Measurements from ENCODE around the gene TNNT1. TPM values are rescaled to one million over a fixed set of nuclear protein-coding genes. Genes with fewer than 3 reads are reported as not detected.
A peak's percentile ranks its signal among the peaks of the same experiment; 100 is the strongest.

Gene TNNT1
- polyA plus RNA-seq, 1 of the 3 experiments (the other 2 are of a cell fraction), result 39.5 TPM

- CTCF ChIA-PET, result interaction anchor here (0.8 to 2.2 kb wide), 12 partner anchors 9 to 496 kb away, joined by 3 to 12 read pairs (median 4); partner anchors contain the start of gene PPP1R12C
Measured at GRCh38 chr19:55136399-55137102, 12.5 kb downstream of the TNNT1 start.

More at GRCh38 chr19:55136399-55137102, 12.5 kb downstream of the TNNT1 start:
- Histone ChIP-seq H3K4me1 (ENCODE audit: control insufficient read depth in 1 of 2, insufficient read depth in 2 of 2, low read depth in 1 of 2, low read length in 1 of 2) (peaks cover 0 to 4% of the 10 kb centered on the region in 2 experiments; a peak in 1 of 4 replicates), H3K4me3 (ENCODE audit: low read depth in 2 of 2, low read length in 1 of 2) (no peak overlapping the region), H4K20me1 (ENCODE audit: insufficient read depth) (no peaks in the 10 kb centered on the region), H3K27ac (ENCODE audit: low read depth in 2 of 2, low read length in 1 of 2) (no peak overlapping the region), H3K9ac (no peak overlapping the region), H3K9me2 (no peaks in the 10 kb centered on the region), H3K36me3 (replicated peaks in 1 of 2; ENCODE audit: control insufficient read depth in 1 of 2, insufficient read depth in 2 of 2, low read length in 1 of 2) (no peaks in the 10 kb centered on the region), H3K9me3 (no peaks in the 10 kb centered on the region), H2AFZ (ENCODE audit: low read depth) (no peak overlapping the region), H3F3A (replicated peaks; ENCODE audit: insufficient read depth) (peaks cover 4% of the 10 kb centered on the region), H3K27me3 (ENCODE audit: insufficient read depth) (peaks cover 9% of the 10 kb centered on the region; the same call in 1 of the 2 replicates), H3K4me2 (no peak overlapping the region), H3K79me2 (ENCODE audit: insufficient read depth) (no peaks in the 10 kb centered on the region)
- peak; percentile 11 for DNase-seq
- WGBS (ENCODE audit: low lambda C conversion rate), result 64% methylated on average over 12 of the region's 17 CpGs
- POLR2A ChIA-PET, result no interaction called here
- TF ChIP-seq FOXJ3 (CRISPR knock-in tag; IDR thresholded peaks at IDR 0.05), result no peak
- no peak for TF ChIP-seq CTCF (IDR thresholded peaks at IDR 0.05)
- no peak for TF ChIP-seq SMC3 (IDR thresholded peaks at IDR 0.05; ENCODE audit: low read depth, low read length)
- TF ChIP-seq MXI1 (IDR thresholded peaks at IDR 0.05; ENCODE audit: low read depth, low read length), result no peak
- no peak for TF ChIP-seq PBX3 (IDR thresholded peaks at IDR 0.05)
- no peak for TF ChIP-seq YY1 (IDR thresholded peaks at IDR 0.05; ENCODE audit: low read depth)
- TF ChIP-seq ELF1 (IDR thresholded peaks at IDR 0.05), result no peak
- TF ChIP-seq RXRA (IDR thresholded peaks at IDR 0.05; ENCODE audit: borderline replicate concordance, low read depth), result no peak
- TF ChIP-seq NFIC (IDR thresholded peaks at IDR 0.05; ENCODE audit: borderline replicate concordance), result no peak
- no peak for TF ChIP-seq ZBTB33 (IDR thresholded peaks at IDR 0.05; ENCODE audit: borderline replicate concordance, low read depth)
- no peak for TF ChIP-seq CHD2 (IDR thresholded peaks at IDR 0.05; ENCODE audit: low read length, partially characterized antibody)
- TF ChIP-seq GATA2 (CRISPR knock-in tag; IDR thresholded peaks at IDR 0.05), result no peak
- TF ChIP-seq USF1 (IDR thresholded peaks at IDR 0.05; ENCODE audit: borderline replicate concordance, low read depth), result no peak
- no peak for TF ChIP-seq SIN3A (IDR thresholded peaks at IDR 0.05; ENCODE audit: borderline replicate concordance, low read depth, low read length)
- TF ChIP-seq USF2 (IDR thresholded peaks at IDR 0.05; ENCODE audit: borderline replicate concordance, low read depth, low read length), result no peak
